ENCODE measurements around the gene QDPR.

DNA sequence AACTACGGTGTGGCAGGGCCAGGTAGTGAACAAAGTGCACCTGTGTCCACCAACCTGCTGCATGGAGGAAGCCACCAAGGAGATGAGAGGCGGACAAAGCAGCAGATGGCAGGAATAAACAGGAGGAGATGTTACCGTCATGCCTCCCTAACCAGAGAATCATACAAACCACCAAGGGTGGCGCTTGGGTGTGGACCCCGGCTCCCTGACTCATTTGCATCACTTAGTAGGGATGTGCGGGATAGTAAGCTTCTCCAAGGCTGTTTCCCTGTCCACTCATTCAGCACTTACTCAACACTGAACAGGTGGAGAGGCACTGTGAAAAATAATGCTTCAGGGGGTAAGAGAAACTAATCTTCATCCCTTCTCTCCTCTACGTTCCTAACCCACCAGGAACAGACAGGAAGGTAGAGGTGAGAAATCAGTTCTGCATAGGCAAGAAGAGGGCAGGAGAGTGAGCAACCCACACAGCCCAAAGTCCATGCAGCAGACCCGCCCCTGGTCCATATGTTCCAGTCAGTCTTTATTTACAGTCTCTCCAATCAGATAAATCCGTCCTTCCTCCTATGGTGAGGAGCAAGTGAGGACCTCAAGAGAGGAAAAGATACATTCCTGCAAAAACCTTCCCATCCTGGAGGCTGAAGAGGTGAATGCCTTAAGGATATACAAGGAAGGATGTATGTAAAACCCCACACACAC, 34.0 kb downstream of the QDPR start:
- TF ChIP-seq, protein P1, sequence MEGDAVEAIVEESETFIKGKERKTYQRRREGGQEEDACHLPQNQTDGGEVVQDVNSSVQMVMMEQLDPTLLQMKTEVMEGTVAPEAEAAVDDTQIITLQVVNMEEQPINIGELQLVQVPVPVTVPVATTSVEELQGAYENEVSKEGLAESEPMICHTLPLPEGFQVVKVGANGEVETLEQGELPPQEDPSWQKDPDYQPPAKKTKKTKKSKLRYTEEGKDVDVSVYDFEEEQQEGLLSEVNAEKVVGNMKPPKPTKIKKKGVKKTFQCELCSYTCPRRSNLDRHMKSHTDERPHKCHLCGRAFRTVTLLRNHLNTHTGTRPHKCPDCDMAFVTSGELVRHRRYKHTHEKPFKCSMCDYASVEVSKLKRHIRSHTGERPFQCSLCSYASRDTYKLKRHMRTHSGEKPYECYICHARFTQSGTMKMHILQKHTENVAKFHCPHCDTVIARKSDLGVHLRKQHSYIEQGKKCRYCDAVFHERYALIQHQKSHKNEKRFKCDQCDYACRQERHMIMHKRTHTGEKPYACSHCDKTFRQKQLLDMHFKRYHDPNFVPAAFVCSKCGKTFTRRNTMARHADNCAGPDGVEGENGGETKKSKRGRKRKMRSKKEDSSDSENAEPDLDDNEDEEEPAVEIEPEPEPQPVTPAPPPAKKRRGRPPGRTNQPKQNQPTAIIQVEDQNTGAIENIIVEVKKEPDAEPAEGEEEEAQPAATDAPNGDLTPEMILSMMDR (IDR thresholded peaks at IDR 0.05): no peak
- TF ChIP-seq POLR2A (IDR thresholded peaks at IDR 0.05): no peak
